HepG2 (cell line): ENCODE data around the gene SPAG7. TPM values are rescaled to one million over a fixed set of nuclear protein-coding genes. Genes with fewer than 3 reads are reported as not detected.

Experiments
- BCL6 ChIP-seq: IDR thresholded peaks from 2 replicates; pipeline ENCODE4 v1.6.1; 2016; ENCODE audit warnings: missing genetic modification reagents, missing compliant biosample characterization
- CREM ChIP-seq, 2 experiments: sonication (generic) in 1 of 2; formaldehyde crosslinking in 1 of 2; IDR thresholded peaks; 2 replicates each; pipeline versions ENCODE4 v1.4.0 to v1.6.1; 2016 to 2020; ENCODE audit warnings: antibody characterized with exemption in 1 of 2, mild to moderate bottlenecking in 1 of 2, missing genetic modification reagents in 1 of 2
- FOXO4 ChIP-seq: sonication (generic); formaldehyde crosslinking; conservative IDR thresholded peaks from 2 replicates; pipeline ENCODE4 v1.8.1; 2023; ENCODE audit warnings: missing genetic modification reagents
- KDM3A ChIP-seq: IDR thresholded peaks from 2 replicates; pipeline ENCODE4 v1.6.1; 2018; ENCODE audit warnings: low read depth, missing compliant biosample characterization
- NFIC ChIP-seq: IDR thresholded peaks from 2 replicates; pipeline ENCODE4 v1.6.1; 2012; ENCODE audit warnings: mild to moderate bottlenecking, low read length, inconsistent platforms
- POGZ ChIP-seq: sonication (generic); formaldehyde crosslinking; IDR thresholded peaks from 2 replicates; pipeline ENCODE4 v1.4.0; 2020; ENCODE audit warnings: mild to moderate bottlenecking, missing genetic modification reagents
- REL ChIP-seq: sonication (generic); formaldehyde crosslinking; conservative IDR thresholded peaks from 2 replicates; pipeline ENCODE4 v1.8.0; 2022; ENCODE audit warnings: mild to moderate bottlenecking, missing genetic modification reagents, moderate library complexity
- REPIN1 ChIP-seq: sonication (generic); formaldehyde crosslinking; IDR thresholded peaks from 2 replicates; pipeline ENCODE4 v1.8.0; 2022; ENCODE audit warnings: missing genetic modification reagents, low read depth, mild to moderate bottlenecking, borderline replicate concordance
- STAT5B ChIP-seq: sonication (generic); formaldehyde crosslinking; IDR thresholded peaks from 2 replicates; pipeline ENCODE4 v1.4.0; 2020; ENCODE audit warnings: missing genetic modification reagents
- TAF1 ChIP-seq: sonication (generic); formaldehyde crosslinking; IDR thresholded peaks from 2 replicates; pipeline ENCODE4 v1.4.0; 2020; ENCODE audit warnings: missing genetic modification reagents
- THRA ChIP-seq: sonication (generic); formaldehyde crosslinking; IDR thresholded peaks from 2 replicates; pipeline ENCODE4 v1.4.0; 2020; ENCODE audit warnings: missing genetic modification reagents, borderline replicate concordance
- TRIM22 ChIP-seq: fragments of 450-650 bp; IDR thresholded peaks from 2 replicates; pipeline ENCODE4 v1.6.1; 2017
- ZBTB39 ChIP-seq: sonication (generic); formaldehyde crosslinking; IDR thresholded peaks from 2 replicates; pipeline ENCODE4 v1.5.0; 2020; ENCODE audit warnings: missing genetic modification reagents
- ZMYM3 ChIP-seq: sonication (generic); formaldehyde crosslinking; IDR thresholded peaks from 2 replicates; pipeline ENCODE4 v1.5.1; 2020; ENCODE audit warnings: mild to moderate bottlenecking, missing genetic modification reagents
- ZNF280B ChIP-seq: sonication (generic); formaldehyde crosslinking; IDR thresholded peaks from 2 replicates; pipeline ENCODE4 v1.5.0; 2020; ENCODE audit warnings: missing genetic modification reagents, mild to moderate bottlenecking, borderline replicate concordance
- ZNF282 ChIP-seq: fragments of 450-650 bp; IDR thresholded peaks from 2 replicates; pipeline ENCODE4 v1.6.1; 2018; ENCODE audit not compliant: partially characterized antibody
- ZNF430 ChIP-seq: sonication (generic); formaldehyde crosslinking; IDR thresholded peaks from 2 replicates; pipeline ENCODE4 v1.9.0; 2021; ENCODE audit warnings: mild to moderate bottlenecking, missing genetic modification reagents
- ZNF562 ChIP-seq: sonication (generic); formaldehyde crosslinking; IDR thresholded peaks from 2 replicates; pipeline ENCODE4 v1.8.0; 2022; ENCODE audit warnings: missing genetic modification reagents, borderline replicate concordance
- ZNF605 ChIP-seq: sonication (generic); formaldehyde crosslinking; IDR thresholded peaks from 2 replicates; pipeline ENCODE4 v1.8.0; 2022; ENCODE audit warnings: mild to moderate bottlenecking, missing genetic modification reagents
- polyA plus RNA-seq, 8 experiments: library from polyadenylated mRNA; depleted of rRNA in 3 of 8; stranded (reverse) in 7 of 8; unstranded in 1 of 8; fragments of >200 nt; fragmentation: Illumina TruSeq in 4 of 8; extraction: Trizol in 4 of 8; gene quantifications; 2 replicates each; pipeline versions ENCODE4 v1.2.1 to v1.2.3, GENCODE V29; 2011 to 2016; ENCODE audit warnings: low read depth in 4 of 8, missing spikeins in 1 of 8, mixed read lengths in 1 of 8; ENCODE audit not compliant: insufficient read depth in 1 of 8
- total RNA-seq, 5 experiments: library from RNA; depleted of rRNA; stranded (reverse); fragments of >200 nt; fragmentation: Illumina TruSeq; extraction: Trizol; gene quantifications; 2 replicates each; pipeline ENCODE4 v1.2.3, GENCODE V29; 2016; ENCODE audit warnings: low read depth in 1 of 5
- TF ChIP-seq, protein P1 (sequence below): sonication (generic); formaldehyde crosslinking; IDR thresholded peaks from 2 replicates; pipeline ENCODE4 v1.4.0; 2020; ENCODE audit warnings: missing genetic modification reagents

SPAG7 gene
- total and polyA plus RNA-seq, 2 of the 13 experiments (the other 11 are each of a cell fraction or from before 2014, with no cell fraction given) = 51.0 to 59.0 TPM

DNA sequence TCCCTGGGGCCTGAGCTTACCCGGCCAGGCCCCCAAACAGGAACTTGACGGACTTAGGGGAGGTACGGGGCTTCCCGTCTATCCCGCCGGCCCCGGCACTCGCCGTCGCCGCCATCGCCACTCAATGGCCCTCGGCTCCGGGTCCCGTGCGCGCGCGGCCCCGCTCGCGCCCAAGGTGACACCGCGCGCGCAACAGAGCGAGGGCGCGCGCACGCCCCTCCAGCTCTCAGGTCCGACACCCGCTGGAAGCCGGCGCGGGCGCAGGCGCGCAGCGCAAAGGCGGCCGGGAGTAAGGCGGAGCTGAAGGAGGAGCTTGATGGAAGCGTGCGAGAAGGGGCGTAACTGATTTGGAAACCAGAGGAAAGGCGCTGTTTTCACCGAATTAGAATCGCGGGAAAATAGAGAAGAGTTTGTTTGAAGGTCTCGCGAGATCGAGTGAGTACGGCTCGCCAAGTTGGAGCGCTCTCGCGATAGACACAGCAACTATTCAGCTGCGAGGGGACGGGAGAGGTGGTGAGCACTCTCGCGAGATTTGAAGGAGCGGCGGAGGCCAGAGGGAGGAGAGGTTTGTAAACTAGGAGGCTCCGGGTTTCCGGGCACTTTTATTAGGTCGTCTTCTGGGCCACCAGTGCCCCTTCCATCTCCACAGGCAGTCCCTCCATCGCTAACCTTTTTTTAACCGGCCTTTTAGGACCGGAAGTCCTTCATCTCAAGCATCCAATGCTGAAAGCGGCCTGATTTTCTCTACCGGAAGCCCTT, 27.6 kb downstream of the SPAG7 start, which contains the start of the genes RNF167 and SLC25A11 (continued):
- TF ChIP-seq, protein P1, sequence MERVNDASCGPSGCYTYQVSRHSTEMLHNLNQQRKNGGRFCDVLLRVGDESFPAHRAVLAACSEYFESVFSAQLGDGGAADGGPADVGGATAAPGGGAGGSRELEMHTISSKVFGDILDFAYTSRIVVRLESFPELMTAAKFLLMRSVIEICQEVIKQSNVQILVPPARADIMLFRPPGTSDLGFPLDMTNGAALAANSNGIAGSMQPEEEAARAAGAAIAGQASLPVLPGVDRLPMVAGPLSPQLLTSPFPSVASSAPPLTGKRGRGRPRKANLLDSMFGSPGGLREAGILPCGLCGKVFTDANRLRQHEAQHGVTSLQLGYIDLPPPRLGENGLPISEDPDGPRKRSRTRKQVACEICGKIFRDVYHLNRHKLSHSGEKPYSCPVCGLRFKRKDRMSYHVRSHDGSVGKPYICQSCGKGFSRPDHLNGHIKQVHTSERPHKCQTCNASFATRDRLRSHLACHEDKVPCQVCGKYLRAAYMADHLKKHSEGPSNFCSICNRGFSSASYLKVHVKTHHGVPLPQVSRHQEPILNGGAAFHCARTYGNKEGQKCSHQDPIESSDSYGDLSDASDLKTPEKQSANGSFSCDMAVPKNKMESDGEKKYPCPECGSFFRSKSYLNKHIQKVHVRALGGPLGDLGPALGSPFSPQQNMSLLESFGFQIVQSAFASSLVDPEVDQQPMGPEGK (CRISPR knock-in tag) = peak; percentile 31; the same call in 1 of the 2 replicates
- TF ChIP-seq REPIN1 (CRISPR knock-in tag) (no peak), TRIM22 (no peak), NFIC (peak; percentile 32; the same call in 1 of the 2 replicates), CREM (IDR thresholded peaks at IDR 0.05) (peak; percentile 69), CREM (CRISPR knock-in tag; IDR thresholded peaks at IDR 0.05) (no peak), ZNF605 (CRISPR knock-in tag) (no peak), POGZ (0 out of 2 replicates have a peak, but pooled peaks have one; percentile 25), ZBTB39 (CRISPR knock-in tag) (no peak), ZNF562 (no peak), REL (CRISPR knock-in tag) (no peak), TAF1 (CRISPR knock-in tag) (peak; percentile 74), ZMYM3 (CRISPR knock-in tag) (no peak), KDM3A (CRISPR knock-in tag) (no peak), ZNF280B (CRISPR knock-in tag) (no peak), ZNF430 (CRISPR knock-in tag) (no peak), BCL6 (CRISPR knock-in tag) (no peak), THRA (no peak), STAT5B (CRISPR knock-in tag) (no peak), ZNF282 (peak; percentile 85), FOXO4 (no peak)
